Hippocampal formation (tissue), 2 donors: ENCODE measurements around the gene ULK4.
"Not testable (repeated sequence)": the region's sequence is repeated elsewhere in the genome, so short reads cannot be mapped to it uniquely, and the experiment has no call there.

ENCODE experiments used
- DNase-seq, 2 donors: peaks; one replicate each; lab custom pipeline; 2025; lab: John Stamatoyannopoulos, UW

The ULK4 gene

GRCh38 chr3:41960826-41961750 lies 815 bp downstream of the ULK4 start:
- DNase-seq, result peak in 1 of 2 donors; percentile 21

- DNase-seq, result no peak
Measured at GRCh38 chr3:41956574-41956973, 5.3 kb downstream of the ULK4 start.

- no peak for DNase-seq
Measured at GRCh38 chr3:41955192-41955591, 6.7 kb downstream of the ULK4 start.

- DNase-seq, result no peak
Measured at GRCh38 chr3:41943311-41943843, 18.5 kb downstream of the ULK4 start.

- DNase-seq, result no peak
Measured at GRCh38 chr3:41940393-41940792, 21.5 kb downstream of the ULK4 start.

GRCh38 chr3:41936384-41936783 lies 25.5 kb downstream of the ULK4 start:
- no peak for DNase-seq

GRCh38 chr3:41933154-41933676 lies 28.7 kb downstream of the ULK4 start:
- no peak for DNase-seq

- DNase-seq, result no peak
Measured at GRCh38 chr3:41932464-41932863, 29.4 kb downstream of the ULK4 start.

GRCh38 chr3:41920406-41920965 lies 41.4 kb downstream of the ULK4 start:
- no peak for DNase-seq

- DNase-seq, result no peak
Measured at GRCh38 chr3:41915353-41915752, 46.5 kb downstream of the ULK4 start.

GRCh38 chr3:41912280-41912679 lies 49.6 kb downstream of the ULK4 start:
- DNase-seq, result no peak

GRCh38 chr3:41907330-41908073 lies 54.4 kb downstream of the ULK4 start:
- DNase-seq, result no peak

GRCh38 chr3:41900265-41900664 lies 61.6 kb downstream of the ULK4 start:
- no peak for DNase-seq

GRCh38 chr3:41898631-41899030 lies 63.3 kb downstream of the ULK4 start:
- no peak for DNase-seq

GRCh38 chr3:41893977-41894376 lies 67.9 kb downstream of the ULK4 start:
- peak in 1 of 2 donors; percentile 34 for DNase-seq

- DNase-seq, result no peak
Measured at GRCh38 chr3:41888368-41889076, 73.4 kb downstream of the ULK4 start.

- no peak for DNase-seq
Measured at GRCh38 chr3:41882956-41883355, 78.9 kb downstream of the ULK4 start.

- peak in 1 of 2 donors; percentile 31 for DNase-seq
Measured at GRCh38 chr3:41881233-41881821, 80.6 kb downstream of the ULK4 start.

GRCh38 chr3:41880387-41880786 lies 81.5 kb downstream of the ULK4 start:
- DNase-seq, result no peak

- not testable (repeated sequence) for DNase-seq
Measured at GRCh38 chr3:41877741-41878140, 84.2 kb downstream of the ULK4 start.

- no peak for DNase-seq
Measured at GRCh38 chr3:41874022-41874421, 87.9 kb downstream of the ULK4 start.
